HepG2 (cell line): ENCODE results near the gene TSACC. TPM values are rescaled to one million over a fixed set of nuclear protein-coding genes. Genes with fewer than 3 reads are reported as not detected.

ENCODE experiments used
- MED13 ChIP-seq: sonication (generic); formaldehyde crosslinking; IDR thresholded peaks from 2 replicates; pipeline ENCODE4 v1.5.0; 2020; ENCODE audit warnings: missing genetic modification reagents
- NR1H2 ChIP-seq: sonication (generic); formaldehyde crosslinking; IDR thresholded peaks from 2 replicates; pipeline ENCODE4 v1.8.1; 2022; ENCODE audit warnings: low read depth, missing genetic modification reagents, borderline replicate concordance
- SMAD9 ChIP-seq: sonication (generic); formaldehyde crosslinking; IDR thresholded peaks from 2 replicates; pipeline ENCODE4 v1.5.1; 2020; ENCODE audit warnings: mild to moderate bottlenecking, missing genetic modification reagents
- SMYD3 ChIP-seq: sonication (generic); formaldehyde crosslinking; IDR thresholded peaks from 2 replicates; pipeline ENCODE4 v1.8.1; 2023; ENCODE audit warnings: mild to moderate bottlenecking, missing genetic modification reagents
- ZBTB4 ChIP-seq: sonication (generic); formaldehyde crosslinking; IDR thresholded peaks from 2 replicates; pipeline ENCODE4 v1.4.0; 2020; ENCODE audit warnings: missing genetic modification reagents, mild to moderate bottlenecking, borderline replicate concordance
- ZNF10 ChIP-seq: sonication (generic); formaldehyde crosslinking; IDR thresholded peaks from 2 replicates; pipeline ENCODE4 v1.4.0; 2020; ENCODE audit warnings: mild to moderate bottlenecking, low read depth, missing genetic modification reagents, borderline replicate concordance
- ZNF563 ChIP-seq: sonication (generic); formaldehyde crosslinking; IDR thresholded peaks from 2 replicates; pipeline ENCODE4 v1.8.0; 2022; ENCODE audit warnings: mild to moderate bottlenecking, moderate library complexity, missing genetic modification reagents
- ZNF589 ChIP-seq: sonication (generic); formaldehyde crosslinking; conservative IDR thresholded peaks from 2 replicates; pipeline ENCODE4 v1.8.0; 2022; ENCODE audit warnings: mild to moderate bottlenecking, moderate library complexity, missing genetic modification reagents
- ZNF605 ChIP-seq: sonication (generic); formaldehyde crosslinking; IDR thresholded peaks from 2 replicates; pipeline ENCODE4 v1.8.0; 2022; ENCODE audit warnings: mild to moderate bottlenecking, missing genetic modification reagents
- ZNF615 ChIP-seq: sonication (generic); formaldehyde crosslinking; IDR thresholded peaks from 2 replicates; pipeline ENCODE4 v1.5.0; 2020; ENCODE audit warnings: mild to moderate bottlenecking, missing genetic modification reagents, borderline replicate concordance
- ZNF720 ChIP-seq: sonication (generic); formaldehyde crosslinking; IDR thresholded peaks from 2 replicates; pipeline ENCODE4 v1.4.0; 2020; ENCODE audit warnings: missing genetic modification reagents
- ZNF75D ChIP-seq: sonication (generic); formaldehyde crosslinking; IDR thresholded peaks from 2 replicates; pipeline ENCODE4 v1.8.1; 2023; ENCODE audit warnings: missing genetic modification reagents, mild to moderate bottlenecking, borderline replicate concordance
- polyA plus RNA-seq, 8 experiments: library from polyadenylated mRNA; depleted of rRNA in 3 of 8; stranded (reverse) in 7 of 8; unstranded in 1 of 8; fragments of >200 nt; fragmentation: Illumina TruSeq in 4 of 8; extraction: Trizol in 4 of 8; gene quantifications; 2 replicates each; pipeline versions ENCODE4 v1.2.1 to v1.2.3, GENCODE V29; 2011 to 2016; ENCODE audit warnings: low read depth in 4 of 8, missing spikeins in 1 of 8, mixed read lengths in 1 of 8; ENCODE audit not compliant: insufficient read depth in 1 of 8
- total RNA-seq, 5 experiments: library from RNA; depleted of rRNA; stranded (reverse); fragments of >200 nt; fragmentation: Illumina TruSeq; extraction: Trizol; gene quantifications; 2 replicates each; pipeline ENCODE4 v1.2.3, GENCODE V29; 2016; ENCODE audit warnings: low read depth in 1 of 5
- TF ChIP-seq, protein P1 (sequence below): sonication (generic); formaldehyde crosslinking; IDR thresholded peaks from 2 replicates; pipeline ENCODE4 v1.4.0; 2020; ENCODE audit warnings: low read depth, missing genetic modification reagents
- TF ChIP-seq, protein P2 (sequence below): sonication (generic); formaldehyde crosslinking; IDR thresholded peaks from 2 replicates; pipeline ENCODE4 v1.5.1; 2020; ENCODE audit warnings: missing genetic modification reagents, mild to moderate bottlenecking, borderline replicate concordance
- TF ChIP-seq, protein P3 (sequence below): sonication (generic); formaldehyde crosslinking; IDR thresholded peaks from 2 replicates; pipeline ENCODE4 v1.9.0; 2021; ENCODE audit warnings: missing genetic modification reagents, borderline replicate concordance
- TF ChIP-seq, protein P4 (sequence below): sonication (generic); formaldehyde crosslinking; IDR thresholded peaks from 2 replicates; pipeline ENCODE4 v1.9.0; 2021; ENCODE audit warnings: missing genetic modification reagents, borderline replicate concordance

TSACC gene
- total and polyA plus RNA-seq, 2 of the 13 experiments (the other 11 are each of a cell fraction or from before 2014, with no cell fraction given): 1.5 to 2.6 TPM

GRCh38 chr1:156368157-156368658 lies 29.9 kb downstream of the TSACC start (continued):
- TF ChIP-seq, protein P1, sequence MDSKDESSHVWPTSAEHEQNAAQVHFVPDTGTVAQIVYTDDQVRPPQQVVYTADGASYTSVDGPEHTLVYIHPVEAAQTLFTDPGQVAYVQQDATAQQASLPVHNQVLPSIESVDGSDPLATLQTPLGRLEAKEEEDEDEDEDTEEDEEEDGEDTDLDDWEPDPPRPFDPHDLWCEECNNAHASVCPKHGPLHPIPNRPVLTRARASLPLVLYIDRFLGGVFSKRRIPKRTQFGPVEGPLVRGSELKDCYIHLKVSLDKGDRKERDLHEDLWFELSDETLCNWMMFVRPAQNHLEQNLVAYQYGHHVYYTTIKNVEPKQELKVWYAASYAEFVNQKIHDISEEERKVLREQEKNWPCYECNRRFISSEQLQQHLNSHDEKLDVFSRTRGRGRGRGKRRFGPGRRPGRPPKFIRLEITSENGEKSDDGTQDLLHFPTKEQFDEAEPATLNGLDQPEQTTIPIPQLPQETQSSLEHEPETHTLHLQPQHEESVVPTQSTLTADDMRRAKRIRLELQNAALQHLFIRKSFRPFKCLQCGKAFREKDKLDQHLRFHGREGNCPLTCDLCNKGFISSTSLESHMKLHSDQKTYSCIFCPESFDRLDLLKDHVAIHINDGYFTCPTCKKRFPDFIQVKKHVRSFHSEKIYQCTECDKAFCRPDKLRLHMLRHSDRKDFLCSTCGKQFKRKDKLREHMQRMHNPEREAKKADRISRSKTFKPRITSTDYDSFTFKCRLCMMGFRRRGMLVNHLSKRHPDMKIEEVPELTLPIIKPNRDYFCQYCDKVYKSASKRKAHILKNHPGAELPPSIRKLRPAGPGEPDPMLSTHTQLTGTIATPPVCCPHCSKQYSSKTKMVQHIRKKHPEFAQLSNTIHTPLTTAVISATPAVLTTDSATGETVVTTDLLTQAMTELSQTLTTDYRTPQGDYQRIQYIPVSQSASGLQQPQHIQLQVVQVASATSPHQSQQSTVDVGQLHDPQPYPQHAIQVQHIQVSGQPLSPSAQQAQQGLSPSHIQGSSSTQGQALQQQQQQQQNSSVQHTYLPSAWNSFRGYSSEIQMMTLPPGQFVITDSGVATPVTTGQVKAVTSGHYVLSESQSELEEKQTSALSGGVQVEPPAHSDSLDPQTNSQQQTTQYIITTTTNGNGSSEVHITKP (CRISPR knock-in tag): no peak
- TF ChIP-seq, protein P2, sequence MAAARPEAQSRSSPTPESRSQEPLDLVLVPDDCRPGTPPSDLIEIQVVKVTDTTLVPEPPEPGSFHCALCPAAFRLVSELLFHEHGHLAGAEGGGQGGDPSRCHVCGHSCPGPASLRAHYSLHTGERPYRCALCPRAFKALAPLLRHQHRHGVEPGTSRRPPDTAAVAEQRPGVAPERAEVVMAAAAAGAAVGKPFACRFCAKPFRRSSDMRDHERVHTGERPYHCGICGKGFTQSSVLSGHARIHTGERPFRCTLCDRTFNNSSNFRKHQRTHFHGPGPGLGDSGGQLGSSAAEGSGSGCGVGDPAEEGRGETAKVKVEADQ: no peak
- TF ChIP-seq SMAD9 (CRISPR knock-in tag): no peak
- TF ChIP-seq ZBTB4 (CRISPR knock-in tag): no peak
- TF ChIP-seq MED13: no peak
- TF ChIP-seq ZNF615 (CRISPR knock-in tag): peak; percentile 19; the same call in 1 of the 2 replicates
- TF ChIP-seq, protein P3, sequence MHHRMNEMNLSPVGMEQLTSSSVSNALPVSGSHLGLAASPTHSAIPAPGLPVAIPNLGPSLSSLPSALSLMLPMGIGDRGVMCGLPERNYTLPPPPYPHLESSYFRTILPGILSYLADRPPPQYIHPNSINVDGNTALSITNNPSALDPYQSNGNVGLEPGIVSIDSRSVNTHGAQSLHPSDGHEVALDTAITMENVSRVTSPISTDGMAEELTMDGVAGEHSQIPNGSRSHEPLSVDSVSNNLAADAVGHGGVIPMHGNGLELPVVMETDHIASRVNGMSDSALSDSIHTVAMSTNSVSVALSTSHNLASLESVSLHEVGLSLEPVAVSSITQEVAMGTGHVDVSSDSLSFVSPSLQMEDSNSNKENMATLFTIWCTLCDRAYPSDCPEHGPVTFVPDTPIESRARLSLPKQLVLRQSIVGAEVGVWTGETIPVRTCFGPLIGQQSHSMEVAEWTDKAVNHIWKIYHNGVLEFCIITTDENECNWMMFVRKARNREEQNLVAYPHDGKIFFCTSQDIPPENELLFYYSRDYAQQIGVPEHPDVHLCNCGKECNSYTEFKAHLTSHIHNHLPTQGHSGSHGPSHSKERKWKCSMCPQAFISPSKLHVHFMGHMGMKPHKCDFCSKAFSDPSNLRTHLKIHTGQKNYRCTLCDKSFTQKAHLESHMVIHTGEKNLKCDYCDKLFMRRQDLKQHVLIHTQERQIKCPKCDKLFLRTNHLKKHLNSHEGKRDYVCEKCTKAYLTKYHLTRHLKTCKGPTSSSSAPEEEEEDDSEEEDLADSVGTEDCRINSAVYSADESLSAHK (CRISPR knock-in tag): no peak
- TF ChIP-seq ZNF589: no peak
- TF ChIP-seq ZNF563 (CRISPR knock-in tag): no peak
- TF ChIP-seq, protein P4, sequence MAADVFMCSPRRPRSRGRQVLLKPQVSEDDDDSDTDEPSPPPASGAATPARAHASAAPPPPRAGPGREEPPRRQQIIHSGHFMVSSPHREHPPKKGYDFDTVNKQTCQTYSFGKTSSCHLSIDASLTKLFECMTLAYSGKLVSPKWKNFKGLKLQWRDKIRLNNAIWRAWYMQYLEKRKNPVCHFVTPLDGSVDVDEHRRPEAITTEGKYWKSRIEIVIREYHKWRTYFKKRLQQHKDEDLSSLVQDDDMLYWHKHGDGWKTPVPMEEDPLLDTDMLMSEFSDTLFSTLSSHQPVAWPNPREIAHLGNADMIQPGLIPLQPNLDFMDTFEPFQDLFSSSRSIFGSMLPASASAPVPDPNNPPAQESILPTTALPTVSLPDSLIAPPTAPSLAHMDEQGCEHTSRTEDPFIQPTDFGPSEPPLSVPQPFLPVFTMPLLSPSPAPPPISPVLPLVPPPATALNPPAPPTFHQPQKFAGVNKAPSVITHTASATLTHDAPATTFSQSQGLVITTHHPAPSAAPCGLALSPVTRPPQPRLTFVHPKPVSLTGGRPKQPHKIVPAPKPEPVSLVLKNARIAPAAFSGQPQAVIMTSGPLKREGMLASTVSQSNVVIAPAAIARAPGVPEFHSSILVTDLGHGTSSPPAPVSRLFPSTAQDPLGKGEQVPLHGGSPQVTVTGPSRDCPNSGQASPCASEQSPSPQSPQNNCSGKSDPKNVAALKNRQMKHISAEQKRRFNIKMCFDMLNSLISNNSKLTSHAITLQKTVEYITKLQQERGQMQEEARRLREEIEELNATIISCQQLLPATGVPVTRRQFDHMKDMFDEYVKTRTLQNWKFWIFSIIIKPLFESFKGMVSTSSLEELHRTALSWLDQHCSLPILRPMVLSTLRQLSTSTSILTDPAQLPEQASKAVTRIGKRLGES (CRISPR knock-in tag): no peak
- no peak for TF ChIP-seq ZNF10 (CRISPR knock-in tag)
- no peak for TF ChIP-seq NR1H2 (CRISPR knock-in tag)
- no peak for TF ChIP-seq ZNF720 (CRISPR knock-in tag)
- no peak for TF ChIP-seq SMYD3 (CRISPR knock-in tag)
- no peak for TF ChIP-seq ZNF75D (CRISPR knock-in tag)
- TF ChIP-seq ZNF605 (CRISPR knock-in tag): no peak; the same call in 1 of the 2 replicates
